HT1080 (cell line): ENCODE results near the gene MYRF. TPM values are rescaled to one million over a fixed set of nuclear protein-coding genes. Genes with fewer than 3 reads are reported as not detected.
A peak's percentile ranks its signal among the peaks of the same experiment; 100 is the strongest.

ENCODE experiments used
- DNase-seq: peaks from one replicate; pipeline ENCODE4 v3.0.0-alpha.2; 2015; ENCODE audit warnings: low read depth
- total RNA-seq: library from RNA; depleted of rRNA; stranded (reverse); fragments of >200 nt; shearing (Covaris generic); gene quantifications from 2 replicates; pipeline ENCODE4 v1.2.3, GENCODE V29; 2014

Gene MYRF
- total RNA-seq, 1 experiment from 2014 or later, result 2.9 TPM

DNA sequence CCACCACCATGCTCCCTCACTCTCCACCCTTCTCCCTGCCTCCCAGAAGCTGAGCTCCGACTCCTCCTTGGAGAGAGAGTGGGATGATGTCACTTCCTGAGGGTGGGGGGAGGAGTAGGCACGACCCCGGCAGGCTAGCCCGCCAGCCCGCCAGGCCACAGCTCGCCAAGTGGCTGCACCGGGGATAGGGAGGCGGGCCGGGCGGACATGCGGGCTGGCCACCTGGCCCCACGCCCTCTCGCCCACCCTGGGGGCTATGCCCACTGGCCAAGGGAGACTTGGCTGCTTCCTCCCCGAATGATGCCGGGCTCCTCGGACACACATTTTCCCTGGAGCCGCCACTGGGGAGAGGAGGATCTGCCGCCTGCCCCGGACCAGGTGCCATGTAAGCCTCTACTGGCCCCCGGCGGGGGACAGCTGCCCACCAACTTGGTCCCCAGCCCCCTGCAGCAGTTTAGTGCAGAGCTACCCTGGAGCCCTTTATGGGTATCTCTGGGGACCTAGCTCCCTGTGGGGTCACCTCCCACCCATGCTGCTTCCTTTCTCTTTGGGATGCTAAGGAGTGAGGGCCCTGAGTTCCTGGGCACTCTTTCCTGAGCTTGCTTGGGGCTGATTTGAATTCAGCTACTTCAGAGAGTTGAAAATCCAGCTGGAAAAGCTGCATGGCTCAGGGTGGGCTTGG, 33.7 kb upstream of the MYRF start:
- peak; percentile 76 for DNase-seq

GRCh38 chr11:61719978-61720377, 32.5 kb upstream of the MYRF start:
- DNase-seq, result no peak

DNA sequence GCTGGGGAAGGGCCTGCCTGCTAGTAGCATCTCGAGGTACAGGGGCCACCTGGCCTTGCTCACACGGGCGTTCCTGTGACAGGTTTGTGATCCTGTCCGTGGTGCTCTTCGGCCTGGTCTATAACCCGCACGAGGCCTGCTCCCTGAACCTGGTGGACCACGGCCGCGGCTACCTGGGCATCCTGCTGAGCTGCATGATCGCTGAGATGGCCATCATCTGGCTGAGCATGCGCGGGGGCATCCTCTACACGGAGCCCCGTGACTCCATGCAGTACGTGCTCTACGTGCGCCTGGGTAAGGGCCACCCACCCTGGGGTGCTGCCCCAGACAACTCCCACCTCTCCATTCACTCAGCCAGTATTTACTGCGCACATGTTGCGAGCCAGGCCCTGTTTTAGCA, 31.8 kb upstream of the MYRF start:
- DNase-seq, result no peak

DNA sequence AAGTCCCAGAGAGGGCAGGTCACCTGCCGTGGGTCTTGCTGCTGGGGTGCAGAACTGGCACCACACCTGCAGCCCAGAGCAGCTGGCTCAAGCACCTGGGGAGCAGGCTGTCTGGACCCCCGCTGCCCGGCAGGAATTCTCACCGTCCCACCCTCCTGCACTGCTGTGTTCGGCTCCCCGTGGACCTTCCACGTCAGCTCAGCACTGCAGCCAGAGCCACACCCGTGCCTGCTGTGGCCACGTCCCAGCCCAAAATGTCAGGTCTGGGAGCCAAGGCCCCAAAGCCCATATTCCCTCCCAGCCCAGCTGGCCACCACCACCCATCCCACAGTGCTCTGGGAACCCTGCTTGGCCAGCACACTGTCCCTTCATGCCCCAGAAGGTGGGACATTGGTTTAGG, 28.0 kb upstream of the MYRF start:
- DNase-seq, result no peak

DNA sequence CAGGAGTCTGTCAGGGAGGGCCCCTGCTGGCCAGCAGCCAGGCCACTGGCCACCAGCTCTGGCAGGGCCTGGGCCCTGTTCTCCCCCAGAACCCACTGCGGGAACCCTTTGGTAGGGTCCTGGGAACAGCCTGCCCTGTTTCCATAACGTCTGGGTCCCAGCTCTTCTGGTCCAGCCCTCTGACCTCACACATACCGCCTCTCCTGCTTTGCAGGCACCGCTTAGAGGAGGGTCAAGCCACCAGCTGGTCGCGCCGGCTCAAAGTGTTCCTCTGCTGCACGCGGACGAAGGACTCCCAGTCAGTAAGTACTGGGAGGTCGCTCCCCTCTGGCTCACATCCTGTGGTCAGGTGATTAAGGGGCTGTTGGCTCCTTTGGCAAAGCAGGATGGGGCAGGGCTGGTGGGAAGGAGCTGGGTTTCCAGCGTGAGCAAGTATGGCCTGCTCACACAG, 26.6 kb upstream of the MYRF start:
- DNase-seq, result peak; percentile 86

DNA sequence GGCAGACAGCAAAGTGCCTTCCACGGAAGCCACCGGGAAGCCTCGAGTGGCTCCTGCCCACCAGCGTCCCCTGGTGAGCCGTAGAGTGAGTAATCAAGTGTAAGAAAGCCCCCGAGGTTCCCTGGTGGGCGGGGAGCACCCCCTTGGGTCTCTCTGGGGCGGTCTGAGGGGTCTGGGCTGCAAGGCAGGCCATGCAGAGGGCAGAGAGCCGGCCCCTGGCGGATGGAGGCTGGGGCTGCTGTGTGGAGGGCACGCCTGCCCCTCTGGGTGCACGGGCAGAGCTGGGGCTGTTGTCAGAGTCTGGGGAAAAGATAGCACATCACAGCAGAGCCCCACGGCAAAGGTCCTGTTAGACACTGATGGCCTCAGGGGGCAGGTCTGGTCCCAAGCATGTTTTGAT, 25.7 kb upstream of the MYRF start:
- no peak for DNase-seq

- no peak for DNase-seq
These were observed 25.0 kb upstream of the MYRF start for GRCh38 chr11:61727401-61727811.

DNA sequence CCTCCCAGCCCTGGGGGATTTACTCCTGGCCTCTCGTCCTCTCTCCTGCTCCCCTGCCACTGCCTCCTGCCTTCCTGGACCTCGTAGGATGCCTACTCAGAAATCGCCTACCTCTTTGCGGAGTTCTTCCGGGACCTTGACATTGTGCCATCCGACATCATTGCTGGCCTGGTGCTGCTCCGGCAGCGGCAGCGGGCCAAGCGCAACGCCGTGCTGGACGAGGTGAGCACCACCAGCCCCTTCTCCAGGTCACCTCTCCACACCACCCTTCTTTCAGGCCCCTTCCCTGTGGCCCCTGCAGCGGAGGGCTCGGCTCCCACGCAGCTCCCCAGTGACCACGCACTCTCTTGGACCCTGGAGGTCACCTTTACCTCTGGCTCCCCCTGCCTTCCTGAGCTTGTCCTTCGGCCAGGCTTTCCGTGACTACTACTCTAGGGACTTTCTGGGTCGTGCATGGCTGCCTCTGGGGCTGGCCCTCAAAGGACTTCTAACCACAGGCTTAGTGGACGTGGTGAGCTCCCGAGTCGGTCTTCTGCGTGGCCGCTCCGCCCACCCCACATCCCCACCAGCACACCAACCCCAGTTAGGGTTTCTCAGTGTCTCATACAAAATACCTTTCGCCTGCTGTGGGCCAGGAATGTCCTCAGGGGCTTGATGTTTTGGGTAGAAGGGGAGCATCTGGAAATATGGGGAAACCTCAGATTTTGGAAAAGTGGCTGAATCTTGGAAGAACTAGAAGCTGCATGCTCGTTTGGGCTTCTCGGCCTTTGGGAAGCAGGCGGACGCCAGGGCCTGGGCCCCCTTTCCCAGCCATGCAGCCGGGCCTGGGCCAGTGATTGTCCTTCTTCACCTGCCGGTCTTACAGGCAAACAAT, 24.1 kb upstream of the MYRF start:
- no peak for DNase-seq

DNA sequence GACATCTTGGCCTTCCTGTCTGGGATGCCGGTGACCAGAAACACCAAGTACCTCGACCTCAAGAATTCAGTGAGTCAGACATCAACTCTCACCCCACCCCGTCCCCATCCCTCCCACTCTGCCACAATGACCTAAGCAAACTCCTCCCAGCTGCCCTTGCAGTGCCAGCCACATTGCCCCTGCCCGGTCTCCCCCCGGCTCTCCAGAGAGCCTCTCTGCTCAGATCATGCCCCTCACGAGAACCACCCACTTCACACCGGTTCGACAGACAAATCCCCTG, 23.6 kb upstream of the MYRF start:
- peak; percentile 79 for DNase-seq

- peak; percentile 25 for DNase-seq
These were observed 22.0 kb upstream of the MYRF start for GRCh38 chr11:61730240-61730994.

- DNase-seq, result no peak
These were observed 21.1 kb upstream of the MYRF start for GRCh38 chr11:61731211-61731951.

DNA sequence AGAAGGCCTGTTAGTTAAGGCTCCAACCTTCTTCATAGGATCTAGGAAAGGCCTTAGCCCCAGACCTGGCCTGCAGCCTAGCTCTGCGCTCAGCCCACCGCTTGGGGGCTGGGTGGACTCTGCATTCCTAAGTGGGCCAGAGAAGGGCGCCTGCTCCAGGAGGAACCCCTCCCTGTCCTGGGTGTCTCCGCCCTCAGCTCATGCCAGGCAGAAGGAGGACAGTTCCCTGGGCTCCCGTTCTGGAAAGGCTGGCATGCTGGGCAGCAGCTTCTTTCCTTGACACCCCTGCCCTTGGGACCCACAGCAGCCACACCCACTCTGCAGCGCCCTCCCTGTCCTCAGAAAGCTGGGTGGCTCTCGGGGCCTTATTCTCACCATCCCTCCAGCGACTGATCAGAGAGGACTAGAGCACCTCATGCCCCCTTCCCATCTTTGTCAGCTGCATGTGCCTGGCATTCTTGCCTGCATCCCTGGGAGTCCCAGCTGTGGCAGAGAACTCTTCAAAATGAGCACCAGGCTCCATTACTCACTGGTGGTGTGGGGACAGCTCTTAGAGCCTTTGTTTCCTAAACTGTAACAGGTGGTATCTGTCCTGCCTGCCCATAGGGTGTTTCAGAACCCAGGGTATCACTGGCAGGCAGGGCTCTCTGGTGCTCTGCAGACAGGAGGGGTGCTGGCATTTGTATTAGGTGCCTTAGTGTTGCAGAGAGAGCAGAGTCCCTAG, 20.3 kb upstream of the MYRF start:
- DNase-seq, result no peak

DNA sequence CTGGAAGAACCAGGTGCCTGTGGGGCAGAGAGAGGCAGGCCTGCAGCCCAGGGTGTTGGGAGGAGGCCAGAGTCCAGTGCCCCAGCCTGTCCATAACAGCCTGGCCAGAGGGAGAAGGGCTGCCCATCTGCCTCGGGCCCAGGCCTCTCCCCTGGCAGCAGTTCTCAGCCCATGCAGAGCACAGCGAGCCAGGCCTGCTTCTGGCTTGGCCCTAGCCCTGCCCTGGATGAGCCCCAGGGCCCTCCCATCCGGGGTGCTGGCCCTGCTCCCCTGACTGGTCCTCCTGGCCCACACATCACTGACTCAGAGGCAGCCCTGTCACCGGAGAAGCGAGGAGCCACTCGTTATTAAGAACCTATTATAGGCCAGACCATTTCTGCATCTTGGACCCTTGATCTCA, 19.7 kb upstream of the MYRF start:
- DNase-seq, result no peak

GRCh38 chr11:61733120-61733978, 19.1 kb upstream of the MYRF start:
- DNase-seq, result peak; percentile 76

GRCh38 chr11:61734767-61735166, 17.7 kb upstream of the MYRF start:
- no peak for DNase-seq

GRCh38 chr11:61735391-61735790, 17.0 kb upstream of the MYRF start:
- no peak for DNase-seq

DNA sequence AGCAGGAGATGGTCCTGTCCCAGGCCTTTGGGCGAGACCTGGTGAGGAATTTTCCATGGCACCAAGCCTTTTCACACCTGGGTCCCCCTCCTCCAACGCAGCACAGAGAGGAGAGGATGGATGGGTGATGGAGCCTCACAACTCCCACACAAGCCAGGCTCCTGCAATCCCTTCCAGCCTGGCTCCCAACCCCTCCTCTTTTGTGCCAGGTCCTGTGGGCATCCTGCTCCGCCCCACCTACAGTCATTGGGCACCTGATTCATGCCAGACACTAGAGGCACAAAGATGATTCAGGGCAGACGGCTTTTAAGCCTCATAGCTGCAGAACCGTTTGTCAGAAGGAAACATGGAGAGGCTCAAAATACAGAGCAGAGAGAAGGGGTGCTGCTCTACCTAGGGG, 16.1 kb upstream of the MYRF start:
- DNase-seq, result no peak

- no peak for DNase-seq
These were observed 15.3 kb upstream of the MYRF start for GRCh38 chr11:61737131-61737530.

DNA sequence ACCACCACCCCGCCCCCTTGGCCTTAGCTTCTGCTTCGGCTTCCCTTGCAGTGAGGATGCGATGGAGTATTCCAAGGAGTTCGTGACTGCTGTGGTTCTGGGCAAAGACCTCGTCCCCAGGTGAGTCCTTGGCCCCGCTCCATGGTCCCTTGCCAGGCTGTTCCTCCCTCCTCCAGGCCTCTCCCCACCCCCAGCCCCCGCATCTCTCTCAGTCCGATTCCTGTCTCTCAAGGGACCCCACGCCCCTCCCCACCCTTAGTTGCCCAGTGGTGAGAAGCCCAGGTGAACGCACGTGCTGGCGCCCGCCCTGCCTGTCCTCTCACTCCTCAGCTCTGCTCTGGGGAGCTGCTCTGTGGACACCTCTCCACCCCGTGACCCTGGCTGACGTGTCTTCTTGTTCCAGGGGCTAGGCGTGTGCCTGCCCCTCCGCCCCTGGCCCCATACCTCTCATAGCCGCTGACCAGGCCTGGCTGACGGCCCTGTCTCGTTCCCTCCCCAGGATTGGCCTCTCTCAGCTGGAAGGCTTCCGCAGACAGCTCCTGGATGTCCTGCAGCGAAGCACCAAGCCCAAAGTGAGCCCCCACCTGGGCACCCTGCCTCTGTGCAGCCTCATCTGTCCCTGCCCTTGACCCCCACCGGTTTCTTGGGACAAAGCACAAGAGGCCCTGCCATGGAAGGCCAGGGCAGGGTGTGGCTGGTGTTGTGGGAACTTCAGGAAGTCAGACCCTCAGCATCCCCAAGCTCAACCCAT, 14.6 kb upstream of the MYRF start:
- no peak for DNase-seq
